ENCODE measurements around the gene MRPS27. TPM values are rescaled to one million over a fixed set of nuclear protein-coding genes. Genes with fewer than 3 reads are reported as not detected.
A peak's percentile ranks its signal among the peaks of the same experiment; 100 is the strongest.

MRPS27 gene
- total and polyA plus RNA-seq, 9 of the 15 experiments (the other 6 are each of a cell fraction or from before 2014, with no cell fraction given), result 73.6 to 144 (median 106) TPM

DNA sequence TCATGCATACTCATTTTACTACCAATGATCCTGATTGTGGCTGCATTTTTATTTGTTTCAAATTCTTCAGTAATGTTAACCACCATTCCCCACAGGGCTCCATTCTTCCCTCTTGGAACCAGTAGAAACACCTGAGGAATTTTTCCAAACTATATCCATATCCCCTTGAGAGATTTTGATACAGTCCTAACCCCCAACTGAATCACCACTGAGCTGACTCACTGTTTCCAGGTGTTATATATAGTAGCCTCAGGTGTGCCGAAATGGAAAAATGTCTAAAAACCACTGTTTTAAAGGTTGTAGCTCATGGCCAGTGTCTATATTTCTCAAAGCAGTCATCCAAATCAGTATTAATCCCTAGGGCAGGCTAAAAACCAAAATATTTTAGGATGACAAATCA is 85.2 kb downstream of the MRPS27 start (continued):
- TF ChIP-seq MEF2A (IDR thresholded peaks at IDR 0.05; ENCODE audit: control insufficient read depth, low read depth, low read length) (no peak), MYBL2 (IDR thresholded peaks at IDR 0.05; ENCODE audit: low read depth) (no peak), MYBL2 (CRISPR knock-in tag; IDR thresholded peaks at IDR 0.05; ENCODE audit: borderline replicate concordance) (no peak), CBFA2T2 (conservative IDR thresholded peaks at IDR 0.05) (no peak), ZFX (CRISPR knock-in tag; IDR thresholded peaks at IDR 0.05) (no peak), ZBED1 (IDR thresholded peaks at IDR 0.05) (no peak), WHSC1 (IDR thresholded peaks at IDR 0.05; ENCODE audit: low read length) (no peak), ZNF507 (tag; conservative IDR thresholded peaks at IDR 0.05) (no peak), GTF2F1 (IDR thresholded peaks at IDR 0.05; ENCODE audit: low read depth, low read length) (no peak), DMBX1 (CRISPR knock-in tag; IDR thresholded peaks at IDR 0.05; ENCODE audit: borderline replicate concordance) (0 out of 2 replicates have a peak, but pooled peaks have one; percentile 15), ZNF57 (CRISPR knock-in tag; IDR thresholded peaks at IDR 0.05) (no peak), ZNF134 (CRISPR knock-in tag; conservative IDR thresholded peaks at IDR 0.05) (no peak), SRSF3 (IDR thresholded peaks at IDR 0.05; ENCODE audit: insufficient read depth, low read length) (no peak), DNMT1 (IDR thresholded peaks at IDR 0.05) (no peak), EP400 (IDR thresholded peaks at IDR 0.05) (no peak)
- TF ChIP-seq, protein P1, sequence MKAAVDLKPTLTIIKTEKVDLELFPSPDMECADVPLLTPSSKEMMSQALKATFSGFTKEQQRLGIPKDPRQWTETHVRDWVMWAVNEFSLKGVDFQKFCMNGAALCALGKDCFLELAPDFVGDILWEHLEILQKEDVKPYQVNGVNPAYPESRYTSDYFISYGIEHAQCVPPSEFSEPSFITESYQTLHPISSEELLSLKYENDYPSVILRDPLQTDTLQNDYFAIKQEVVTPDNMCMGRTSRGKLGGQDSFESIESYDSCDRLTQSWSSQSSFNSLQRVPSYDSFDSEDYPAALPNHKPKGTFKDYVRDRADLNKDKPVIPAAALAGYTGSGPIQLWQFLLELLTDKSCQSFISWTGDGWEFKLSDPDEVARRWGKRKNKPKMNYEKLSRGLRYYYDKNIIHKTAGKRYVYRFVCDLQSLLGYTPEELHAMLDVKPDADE (conservative IDR thresholded peaks at IDR 0.05; ENCODE audit: control insufficient read depth, low read depth, low read length), result no peak
- TF ChIP-seq, protein P2, sequence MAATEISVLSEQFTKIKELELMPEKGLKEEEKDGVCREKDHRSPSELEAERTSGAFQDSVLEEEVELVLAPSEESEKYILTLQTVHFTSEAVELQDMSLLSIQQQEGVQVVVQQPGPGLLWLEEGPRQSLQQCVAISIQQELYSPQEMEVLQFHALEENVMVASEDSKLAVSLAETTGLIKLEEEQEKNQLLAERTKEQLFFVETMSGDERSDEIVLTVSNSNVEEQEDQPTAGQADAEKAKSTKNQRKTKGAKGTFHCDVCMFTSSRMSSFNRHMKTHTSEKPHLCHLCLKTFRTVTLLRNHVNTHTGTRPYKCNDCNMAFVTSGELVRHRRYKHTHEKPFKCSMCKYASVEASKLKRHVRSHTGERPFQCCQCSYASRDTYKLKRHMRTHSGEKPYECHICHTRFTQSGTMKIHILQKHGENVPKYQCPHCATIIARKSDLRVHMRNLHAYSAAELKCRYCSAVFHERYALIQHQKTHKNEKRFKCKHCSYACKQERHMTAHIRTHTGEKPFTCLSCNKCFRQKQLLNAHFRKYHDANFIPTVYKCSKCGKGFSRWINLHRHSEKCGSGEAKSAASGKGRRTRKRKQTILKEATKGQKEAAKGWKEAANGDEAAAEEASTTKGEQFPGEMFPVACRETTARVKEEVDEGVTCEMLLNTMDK (IDR thresholded peaks at IDR 0.05; ENCODE audit: borderline replicate concordance, insufficient read depth, low read depth, low read length, poor library complexity, severe bottlenecking), result no peak
- TF ChIP-seq, protein P3, sequence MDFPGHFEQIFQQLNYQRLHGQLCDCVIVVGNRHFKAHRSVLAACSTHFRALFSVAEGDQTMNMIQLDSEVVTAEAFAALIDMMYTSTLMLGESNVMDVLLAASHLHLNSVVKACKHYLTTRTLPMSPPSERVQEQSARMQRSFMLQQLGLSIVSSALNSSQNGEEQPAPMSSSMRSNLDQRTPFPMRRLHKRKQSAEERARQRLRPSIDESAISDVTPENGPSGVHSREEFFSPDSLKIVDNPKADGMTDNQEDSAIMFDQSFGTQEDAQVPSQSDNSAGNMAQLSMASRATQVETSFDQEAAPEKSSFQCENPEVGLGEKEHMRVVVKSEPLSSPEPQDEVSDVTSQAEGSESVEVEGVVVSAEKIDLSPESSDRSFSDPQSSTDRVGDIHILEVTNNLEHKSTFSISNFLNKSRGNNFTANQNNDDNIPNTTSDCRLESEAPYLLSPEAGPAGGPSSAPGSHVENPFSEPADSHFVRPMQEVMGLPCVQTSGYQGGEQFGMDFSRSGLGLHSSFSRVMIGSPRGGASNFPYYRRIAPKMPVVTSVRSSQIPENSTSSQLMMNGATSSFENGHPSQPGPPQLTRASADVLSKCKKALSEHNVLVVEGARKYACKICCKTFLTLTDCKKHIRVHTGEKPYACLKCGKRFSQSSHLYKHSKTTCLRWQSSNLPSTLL (IDR thresholded peaks at IDR 0.05), result no peak
- TF ChIP-seq, protein P4, sequence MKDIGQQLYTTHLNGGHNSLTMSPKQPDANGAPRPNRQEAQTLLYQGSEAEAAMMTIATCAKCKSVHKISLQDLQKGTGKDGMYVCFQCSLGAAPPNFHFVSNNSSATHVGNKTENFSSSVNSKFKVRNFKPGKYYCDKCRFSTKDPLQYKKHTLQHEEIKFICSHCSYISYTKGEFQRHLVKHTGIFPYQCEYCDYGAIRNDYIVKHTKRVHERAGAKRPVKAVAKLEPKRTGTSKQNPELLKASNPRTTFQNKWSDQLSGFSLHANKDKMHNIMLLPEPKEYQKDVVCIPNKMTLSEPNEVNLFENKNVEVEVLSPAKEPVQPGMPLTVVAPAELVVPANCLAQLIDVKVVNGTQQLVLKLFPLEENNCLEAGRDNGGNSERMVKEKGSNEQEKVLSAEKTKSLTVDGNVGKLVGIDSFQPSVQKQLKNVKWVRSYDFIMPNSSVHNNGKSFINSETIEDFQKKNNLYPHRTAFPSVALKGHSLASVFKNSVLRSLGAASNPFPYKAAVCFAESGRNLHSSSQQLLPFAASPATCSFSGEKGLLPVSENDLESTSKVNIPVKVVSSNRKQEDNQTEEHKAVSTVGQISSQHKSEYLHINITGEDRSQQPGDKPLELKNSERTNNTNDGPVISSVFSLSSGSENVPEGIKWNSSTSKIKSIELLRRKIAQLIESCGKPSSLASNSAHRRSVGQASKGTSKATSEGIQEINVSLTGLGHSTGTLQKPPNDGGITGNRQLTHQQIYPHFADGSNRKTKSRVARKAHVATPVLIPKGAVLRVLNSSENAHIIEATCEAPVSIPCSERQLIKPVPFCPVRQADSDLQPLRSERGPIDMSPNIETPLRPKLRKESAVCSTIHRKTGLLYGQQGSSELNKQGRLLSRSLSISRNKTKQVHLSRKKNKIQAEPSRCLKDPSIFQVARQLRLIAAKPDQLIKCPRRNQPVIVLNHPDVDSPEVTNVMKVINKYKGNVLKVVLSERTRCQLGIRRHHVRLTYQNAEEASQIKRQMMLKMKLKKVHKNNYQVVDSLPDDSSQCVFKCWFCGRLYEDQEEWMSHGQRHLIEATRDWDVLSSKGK (CRISPR knock-in tag; IDR thresholded peaks at IDR 0.05), result no peak
- TF ChIP-seq, protein P5, sequence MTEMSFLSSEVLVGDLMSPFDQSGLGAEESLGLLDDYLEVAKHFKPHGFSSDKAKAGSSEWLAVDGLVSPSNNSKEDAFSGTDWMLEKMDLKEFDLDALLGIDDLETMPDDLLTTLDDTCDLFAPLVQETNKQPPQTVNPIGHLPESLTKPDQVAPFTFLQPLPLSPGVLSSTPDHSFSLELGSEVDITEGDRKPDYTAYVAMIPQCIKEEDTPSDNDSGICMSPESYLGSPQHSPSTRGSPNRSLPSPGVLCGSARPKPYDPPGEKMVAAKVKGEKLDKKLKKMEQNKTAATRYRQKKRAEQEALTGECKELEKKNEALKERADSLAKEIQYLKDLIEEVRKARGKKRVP (CRISPR knock-in tag; IDR thresholded peaks at IDR 0.05), result 0 out of 2 replicates have a peak, but pooled peaks have one; percentile 16
